Fibroblast of lung (primary cell): ENCODE results near the gene TNNI3. TPM values are rescaled to one million over a fixed set of nuclear protein-coding genes. Genes with fewer than 3 reads are reported as not detected.

Experiments used
- DNase-seq, 2 donors: peaks; one replicate each; pipeline versions ENCODE4 v3.0.0 to v3.0.0-alpha.2; 2010; ENCODE audit warnings: low read depth in 2 of 2
- H2AFZ ChIP-seq: 2 replicates; pipeline ENCODE4 v1.5.1; 2012; ENCODE audit warnings: low read length, control low read depth, inconsistent platforms
- H3K27ac ChIP-seq: 2 replicates; pipeline ENCODE4 v1.5.1; 2011; ENCODE audit warnings: low read length, control low read depth; ENCODE audit not compliant: insufficient read depth
- H3K27me3 ChIP-seq: 2 replicates; pipeline ENCODE4 v1.5.1; 2011; ENCODE audit warnings: mild to moderate bottlenecking, low read length; ENCODE audit not compliant: control insufficient read depth, insufficient read depth
- H3K36me3 ChIP-seq: 2 replicates; pipeline ENCODE4 v1.5.1; 2011; ENCODE audit warnings: low read length; ENCODE audit not compliant: control insufficient read depth, insufficient read depth
- H3K4me1 ChIP-seq: 2 replicates; pipeline ENCODE4 v1.5.1; 2011; ENCODE audit warnings: low read length; ENCODE audit not compliant: control insufficient read depth, insufficient read depth; ENCODE audit errors: extremely low read depth
- H3K4me2 ChIP-seq: 2 replicates; pipeline ENCODE4 v1.5.1; 2011; ENCODE audit warnings: low read length, control low read depth; ENCODE audit not compliant: insufficient read depth; ENCODE audit errors: extremely low read depth
- H3K4me3 ChIP-seq, 4 experiments: fragments of 200-600 bp in 1 of 4; sonication (generic) in 1 of 4; replicated peaks in 1 of 4; 2 replicates each; pipeline ENCODE4 v1.5.1; 2011 to 2016; ENCODE audit warnings: low read length in 4 of 4, low read depth in 3 of 4, mild to moderate bottlenecking in 3 of 4, control low read depth in 2 of 4, inconsistent platforms in 1 of 4, mixed read lengths in 1 of 4; ENCODE audit not compliant: insufficient read depth in 1 of 4; ENCODE audit errors: control extremely low read depth in 1 of 4
- H3K79me2 ChIP-seq: 2 replicates; pipeline ENCODE4 v1.5.1; 2012; ENCODE audit warnings: mild to moderate bottlenecking, low read length, inconsistent platforms; ENCODE audit not compliant: control insufficient read depth, insufficient read depth
- H3K9ac ChIP-seq: 2 replicates; pipeline ENCODE4 v1.5.1; 2011; ENCODE audit warnings: mild to moderate bottlenecking, low read length, control low read depth; ENCODE audit not compliant: insufficient read depth
- H3K9me3 ChIP-seq: 2 replicates; pipeline ENCODE4 v1.5.1; 2012; ENCODE audit warnings: low read depth, low read length; ENCODE audit not compliant: control insufficient read depth, insufficient read depth
- H4K20me1 ChIP-seq: 2 replicates; pipeline ENCODE4 v1.5.1; 2011; ENCODE audit warnings: low read length; ENCODE audit not compliant: control insufficient read depth, insufficient read depth; ENCODE audit errors: extremely low read depth
- CTCF ChIP-seq, 2 donors: IDR thresholded peaks in 1 of 2; conservative IDR thresholded peaks in 1 of 2; 1 replicate in 1 of 2; 2 replicates in 1 of 2; pipeline ENCODE4 v1.5.1; 2011 to 2012; ENCODE audit warnings: low read length in 2 of 2, control low read depth in 1 of 2, inconsistent platforms in 1 of 2, low read depth in 1 of 2, mild to moderate bottlenecking in 1 of 2
- EZH2 ChIP-seq: IDR thresholded peaks from 2 replicates; pipeline ENCODE4 v1.5.1; 2012; ENCODE audit warnings: low read length, control low read depth, mild to moderate bottlenecking; ENCODE audit errors: missing control alignments
- polyA plus RNA-seq, 2 donors: library from polyadenylated mRNA; depleted of rRNA in 1 of 2; stranded (reverse) in 1 of 2; unstranded in 1 of 2; fragments of >200 nt; gene quantifications; 2 replicates each; pipeline ENCODE4 v1.2.1, GENCODE V29; 2011 to 2012; ENCODE audit warnings: missing spikeins in 1 of 2
- total RNA-seq: library from RNA; depleted of rRNA; stranded (reverse); fragments of >200 nt; gene quantifications from 2 replicates; pipeline ENCODE4 v1.2.1, GENCODE V29; 2014

TNNI3 gene
- total and polyA plus RNA-seq, 2 donors (not counting 1 experiment from before 2014, with no cell fraction given): not detected

- H4K20me1 ChIP-seq: no peaks in the 10 kb centered on the region
- H3K9ac ChIP-seq: no peak overlapping the region
- TF ChIP-seq CTCF (conservative IDR thresholded peaks at IDR 0.05 in 1 of 2, IDR thresholded peaks at IDR 0.05 in 1 of 2; ENCODE audit: low read depth in 1 of 2, low read length in 2 of 2) (no peak), EZH2 (no peak)
- H3K27ac ChIP-seq: no peak overlapping the region
- DNase-seq: no peak
- peaks cover 6% of the 10 kb centered on the region for H3K4me1 ChIP-seq
- H3K9me3 ChIP-seq: no peaks in the 10 kb centered on the region
- no peak overlapping the region for H2AFZ ChIP-seq
- no peaks in the 10 kb centered on the region for H3K79me2 ChIP-seq
- peaks cover 14% of the 10 kb centered on the region for H3K27me3 ChIP-seq
- no peak overlapping the region for H3K4me3 ChIP-seq
- no peaks in the 10 kb centered on the region for H3K36me3 ChIP-seq
- no peak overlapping the region for H3K4me2 ChIP-seq
Measured at GRCh38 chr19:55171440-55171839, 13.9 kb upstream of the TNNI3 start.

GRCh38 chr19:55169136-55169535 is 11.6 kb upstream of the TNNI3 start:
- TF ChIP-seq CTCF (conservative IDR thresholded peaks at IDR 0.05 in 1 of 2, IDR thresholded peaks at IDR 0.05 in 1 of 2; ENCODE audit: low read depth in 1 of 2, low read length in 2 of 2) (no peak), EZH2 (no peak)
- H3K9ac ChIP-seq: no peak overlapping the region
- no peaks in the 10 kb centered on the region for H3K9me3 ChIP-seq
- no peak overlapping the region for H3K27ac ChIP-seq
- no peak overlapping the region for H3K4me3 ChIP-seq
- H4K20me1 ChIP-seq: no peaks in the 10 kb centered on the region
- H3K4me2 ChIP-seq: no peak overlapping the region
- H3K79me2 ChIP-seq: no peaks in the 10 kb centered on the region
- peaks cover 9% of the 10 kb centered on the region for H3K27me3 ChIP-seq
- no peak overlapping the region for H2AFZ ChIP-seq
- DNase-seq: no peak
- no peaks in the 10 kb centered on the region for H3K36me3 ChIP-seq
- peaks cover 4% of the 10 kb centered on the region for H3K4me1 ChIP-seq

GRCh38 chr19:55166530-55167268 is 9.2 kb upstream of the TNNI3 start, which contains the start of gene DNAAF3:
Gene DNAAF3 (minus strand): TSS chr19:55166613. CDS start chr19:55166413, 200 bp downstream.
- TF ChIP-seq CTCF (conservative IDR thresholded peaks at IDR 0.05 in 1 of 2, IDR thresholded peaks at IDR 0.05 in 1 of 2; ENCODE audit: low read depth in 1 of 2, low read length in 2 of 2): no peak
- no peak for TF ChIP-seq EZH2
- no peaks in the 10 kb centered on the region for H3K79me2 ChIP-seq

More at GRCh38 chr19:55166530-55167268, 9.2 kb upstream of the TNNI3 start, which contains the start of gene DNAAF3:
- no peaks in the 10 kb centered on the region for H4K20me1 ChIP-seq
- no peaks in the 10 kb centered on the region for H3K4me1 ChIP-seq
- peak within 1 kb of the TSS; percentile 81 for H2AFZ ChIP-seq
- peak within 1 kb of the TSS; percentile 93 for H3K4me2 ChIP-seq
- H3K9me3 ChIP-seq: no peaks in the 10 kb centered on the region
- peak within 1 kb of the TSS; percentile 38 to 71 (median 56) for H3K4me3 ChIP-seq
- H3K9ac ChIP-seq: no peak within 1 kb of the TSS
- H3K36me3 ChIP-seq: no peaks in the 10 kb centered on the region
- DNase-seq: peak; percentile 95 to 97
- peaks cover 14% of the 10 kb centered on the region for H3K27me3 ChIP-seq
- H3K27ac ChIP-seq: no peak within 1 kb of the TSS
